HepG2 (cell line): ENCODE results near the gene SETD1A. TPM values are rescaled to one million over a fixed set of nuclear protein-coding genes. Genes with fewer than 3 reads are reported as not detected.

Experiments used
- HES4 ChIP-seq: sonication (generic); formaldehyde crosslinking; IDR thresholded peaks from 2 replicates; pipeline ENCODE4 v1.9.0; 2021; ENCODE audit warnings: mild to moderate bottlenecking, missing genetic modification reagents, borderline replicate concordance
- HMG20B ChIP-seq: conservative IDR thresholded peaks from 2 replicates; pipeline ENCODE4 v1.6.1; 2016; ENCODE audit warnings: missing genetic modification reagents, missing compliant biosample characterization
- HNF4G ChIP-seq, 2 experiments: sonication (generic) in 1 of 2; formaldehyde crosslinking in 1 of 2; IDR thresholded peaks; 2 replicates each; pipeline versions ENCODE4 v1.4.0 to v1.6.1; 2011 to 2020; ENCODE audit warnings: borderline replicate concordance in 2 of 2, low read depth in 2 of 2, mild to moderate bottlenecking in 2 of 2, low read length in 1 of 2, missing genetic modification reagents in 1 of 2, moderate library complexity in 1 of 2
- KLF11 ChIP-seq: IDR thresholded peaks from 2 replicates; pipeline ENCODE4 v1.6.1; 2016; ENCODE audit warnings: missing compliant biosample characterization
- PPARG ChIP-seq: conservative IDR thresholded peaks from 2 replicates; pipeline ENCODE4 v1.6.1; 2016; ENCODE audit warnings: missing biosample characterization, missing genetic modification reagents
- PTBP1 ChIP-seq: fragments of 200-400 bp; formaldehyde crosslinking; IDR thresholded peaks from 2 replicates; pipeline ENCODE4 v1.6.1; 2018; ENCODE audit warnings: low read length, low read depth; ENCODE audit not compliant: poor library complexity, severe bottlenecking
- RBM22 ChIP-seq: fragments of 200-400 bp; formaldehyde crosslinking; optimal IDR thresholded peaks from 2 replicates; pipeline ENCODE3; 2017; ENCODE audit warnings: mild to moderate bottlenecking, low read length, moderate library complexity
- SCMH1 ChIP-seq: sonication (generic); formaldehyde crosslinking; IDR thresholded peaks from 2 replicates; pipeline ENCODE4 v1.9.0; 2021; ENCODE audit warnings: missing genetic modification reagents, mild to moderate bottlenecking, borderline replicate concordance
- SNAI1 ChIP-seq: sonication (generic); formaldehyde crosslinking; IDR thresholded peaks from 2 replicates; pipeline ENCODE4 v1.5.0; 2020; ENCODE audit warnings: mild to moderate bottlenecking, missing genetic modification reagents, borderline replicate concordance
- SP140L ChIP-seq: sonication (generic); formaldehyde crosslinking; IDR thresholded peaks from 2 replicates; pipeline ENCODE4 v1.4.0; 2020; ENCODE audit warnings: missing genetic modification reagents, borderline replicate concordance
- U2AF1 ChIP-seq: fragments of 200-400 bp; formaldehyde crosslinking; optimal IDR thresholded peaks from 2 replicates; pipeline ENCODE3; 2017; ENCODE audit warnings: mild to moderate bottlenecking, low read depth, low read length
- ZNF232 ChIP-seq: sonication (generic); formaldehyde crosslinking; IDR thresholded peaks from 2 replicates; pipeline ENCODE4 v1.4.0; 2020; ENCODE audit warnings: missing genetic modification reagents, borderline replicate concordance
- ZNF550 ChIP-seq: sonication (generic); formaldehyde crosslinking; IDR thresholded peaks from 2 replicates; pipeline ENCODE4 v1.4.0; 2020; ENCODE audit warnings: mild to moderate bottlenecking, missing genetic modification reagents, borderline replicate concordance
- ZNF749 ChIP-seq: sonication (generic); formaldehyde crosslinking; IDR thresholded peaks from 2 replicates; pipeline ENCODE4 v1.8.0; 2022; ENCODE audit warnings: mild to moderate bottlenecking, missing genetic modification reagents, moderate library complexity, borderline replicate concordance
- ZNF792 ChIP-seq: IDR thresholded peaks from 2 replicates; pipeline ENCODE4 v1.6.1; 2016
- polyA plus RNA-seq, 8 experiments: library from polyadenylated mRNA; depleted of rRNA in 3 of 8; stranded (reverse) in 7 of 8; unstranded in 1 of 8; fragments of >200 nt; fragmentation: Illumina TruSeq in 4 of 8; extraction: Trizol in 4 of 8; gene quantifications; 2 replicates each; pipeline versions ENCODE4 v1.2.1 to v1.2.3, GENCODE V29; 2011 to 2016; ENCODE audit warnings: low read depth in 4 of 8, missing spikeins in 1 of 8, mixed read lengths in 1 of 8; ENCODE audit not compliant: insufficient read depth in 1 of 8
- total RNA-seq, 5 experiments: library from RNA; depleted of rRNA; stranded (reverse); fragments of >200 nt; fragmentation: Illumina TruSeq; extraction: Trizol; gene quantifications; 2 replicates each; pipeline ENCODE4 v1.2.3, GENCODE V29; 2016; ENCODE audit warnings: low read depth in 1 of 5
- TF ChIP-seq, protein P1 (sequence below), 2 experiments: fragments of 450-650 bp in 1 of 2; sonication (generic) in 1 of 2; formaldehyde crosslinking in 1 of 2; IDR thresholded peaks; 2 replicates each; pipeline versions ENCODE4 v1.6.1 to v1.8.0; 2016 to 2022; ENCODE audit warnings: antibody characterized with exemption in 1 of 2, mild to moderate bottlenecking in 1 of 2, missing genetic modification reagents in 1 of 2
- TF ChIP-seq, protein P2 (sequence below): sonication (generic); formaldehyde crosslinking; IDR thresholded peaks from 2 replicates; pipeline ENCODE4 v1.9.0; 2021; ENCODE audit warnings: missing genetic modification reagents, borderline replicate concordance

Gene SETD1A
- total and polyA plus RNA-seq, 2 of the 13 experiments (the other 11 are each of a cell fraction or from before 2014, with no cell fraction given), result 3.8 to 5.6 TPM

DNA sequence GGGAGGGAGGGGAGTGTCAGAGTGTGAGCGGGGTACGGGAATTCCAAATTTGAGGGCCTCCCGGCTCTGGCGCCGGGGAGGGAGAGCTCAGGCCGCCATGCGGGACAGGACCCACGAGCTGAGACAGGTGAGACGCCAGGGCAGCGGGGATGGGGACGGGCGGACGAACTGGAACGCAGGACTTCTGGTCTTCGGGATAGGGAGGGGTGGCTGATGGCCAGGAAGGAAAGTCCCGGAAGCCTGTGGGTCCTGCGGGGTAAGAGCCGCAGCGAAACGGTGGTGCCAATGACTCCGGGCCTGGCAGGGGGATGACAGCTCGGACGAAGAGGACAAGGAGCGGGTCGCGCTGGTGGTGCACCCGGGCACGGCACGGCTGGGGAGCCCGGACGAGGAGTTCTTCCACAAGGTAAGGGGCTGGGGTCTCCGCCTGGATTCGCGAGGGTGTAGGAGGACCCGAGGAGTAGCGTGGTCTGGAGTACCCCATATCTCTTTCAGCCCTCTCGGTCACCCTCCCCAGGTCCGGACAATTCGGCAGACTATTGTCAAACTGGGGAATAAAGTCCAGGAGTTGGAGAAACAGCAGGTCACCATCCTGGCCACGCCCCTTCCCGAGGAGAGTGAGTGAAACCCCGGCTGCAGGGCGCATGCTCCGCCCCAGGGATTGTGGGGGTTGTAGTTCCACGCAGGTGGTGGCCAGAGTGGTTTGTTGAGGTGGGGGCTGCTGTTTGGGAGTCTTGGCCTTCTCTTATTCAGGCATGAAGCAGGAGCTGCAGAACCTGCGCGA lies 76.3 kb downstream of the SETD1A start (continued):
- 0 out of 2 replicates have a peak, but pooled peaks have one; percentile 70 for TF ChIP-seq HES4 (CRISPR knock-in tag)
- no peak for TF ChIP-seq PTBP1
- peak; percentile 20 for TF ChIP-seq KLF11 (CRISPR knock-in tag)
- no peak for TF ChIP-seq SCMH1 (CRISPR knock-in tag)
- TF ChIP-seq HMG20B (CRISPR knock-in tag), result no peak
- TF ChIP-seq, protein P1, sequence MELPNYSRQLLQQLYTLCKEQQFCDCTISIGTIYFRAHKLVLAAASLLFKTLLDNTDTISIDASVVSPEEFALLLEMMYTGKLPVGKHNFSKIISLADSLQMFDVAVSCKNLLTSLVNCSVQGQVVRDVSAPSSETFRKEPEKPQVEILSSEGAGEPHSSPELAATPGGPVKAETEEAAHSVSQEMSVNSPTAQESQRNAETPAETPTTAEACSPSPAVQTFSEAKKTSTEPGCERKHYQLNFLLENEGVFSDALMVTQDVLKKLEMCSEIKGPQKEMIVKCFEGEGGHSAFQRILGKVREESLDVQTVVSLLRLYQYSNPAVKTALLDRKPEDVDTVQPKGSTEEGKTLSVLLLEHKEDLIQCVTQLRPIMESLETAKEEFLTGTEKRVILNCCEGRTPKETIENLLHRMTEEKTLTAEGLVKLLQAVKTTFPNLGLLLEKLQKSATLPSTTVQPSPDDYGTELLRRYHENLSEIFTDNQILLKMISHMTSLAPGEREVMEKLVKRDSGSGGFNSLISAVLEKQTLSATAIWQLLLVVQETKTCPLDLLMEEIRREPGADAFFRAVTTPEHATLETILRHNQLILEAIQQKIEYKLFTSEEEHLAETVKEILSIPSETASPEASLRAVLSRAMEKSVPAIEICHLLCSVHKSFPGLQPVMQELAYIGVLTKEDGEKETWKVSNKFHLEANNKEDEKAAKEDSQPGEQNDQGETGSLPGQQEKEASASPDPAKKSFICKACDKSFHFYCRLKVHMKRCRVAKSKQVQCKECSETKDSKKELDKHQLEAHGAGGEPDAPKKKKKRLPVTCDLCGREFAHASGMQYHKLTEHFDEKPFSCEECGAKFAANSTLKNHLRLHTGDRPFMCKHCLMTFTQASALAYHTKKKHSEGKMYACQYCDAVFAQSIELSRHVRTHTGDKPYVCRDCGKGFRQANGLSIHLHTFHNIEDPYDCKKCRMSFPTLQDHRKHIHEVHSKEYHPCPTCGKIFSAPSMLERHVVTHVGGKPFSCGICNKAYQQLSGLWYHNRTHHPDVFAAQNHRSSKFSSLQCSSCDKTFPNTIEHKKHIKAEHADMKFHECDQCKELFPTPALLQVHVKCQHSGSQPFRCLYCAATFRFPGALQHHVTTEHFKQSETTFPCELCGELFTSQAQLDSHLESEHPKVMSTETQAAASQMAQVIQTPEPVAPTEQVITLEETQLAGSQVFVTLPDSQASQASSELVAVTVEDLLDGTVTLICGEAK (IDR thresholded peaks at IDR 0.05), result no peak
- TF ChIP-seq, protein P1 (CRISPR knock-in tag; IDR thresholded peaks at IDR 0.05), result peak; percentile 44; the same call in 1 of the 2 replicates
- TF ChIP-seq ZNF550 (CRISPR knock-in tag), result no peak
- TF ChIP-seq U2AF1, result no peak
- TF ChIP-seq, protein P2, sequence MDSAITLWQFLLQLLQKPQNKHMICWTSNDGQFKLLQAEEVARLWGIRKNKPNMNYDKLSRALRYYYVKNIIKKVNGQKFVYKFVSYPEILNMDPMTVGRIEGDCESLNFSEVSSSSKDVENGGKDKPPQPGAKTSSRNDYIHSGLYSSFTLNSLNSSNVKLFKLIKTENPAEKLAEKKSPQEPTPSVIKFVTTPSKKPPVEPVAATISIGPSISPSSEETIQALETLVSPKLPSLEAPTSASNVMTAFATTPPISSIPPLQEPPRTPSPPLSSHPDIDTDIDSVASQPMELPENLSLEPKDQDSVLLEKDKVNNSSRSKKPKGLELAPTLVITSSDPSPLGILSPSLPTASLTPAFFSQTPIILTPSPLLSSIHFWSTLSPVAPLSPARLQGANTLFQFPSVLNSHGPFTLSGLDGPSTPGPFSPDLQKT (CRISPR knock-in tag), result no peak
- peak; percentile 88; the same call in 1 of the 2 replicates for TF ChIP-seq ZNF232 (CRISPR knock-in tag)
- TF ChIP-seq ZNF749 (CRISPR knock-in tag), result no peak
- no peak for TF ChIP-seq RBM22
- TF ChIP-seq ZNF792 (CRISPR knock-in tag), result peak; percentile 73; the same call in 1 of the 2 replicates
- TF ChIP-seq PPARG (CRISPR knock-in tag), result 0 out of 2 replicates have a peak, but pooled peaks have one; percentile 24
- TF ChIP-seq SNAI1 (CRISPR knock-in tag), result peak; percentile 81; the same call in 1 of the 2 replicates
- peak; percentile 74 for TF ChIP-seq HNF4G (IDR thresholded peaks at IDR 0.05; ENCODE audit: borderline replicate concordance, low read depth, low read length)
- TF ChIP-seq HNF4G (CRISPR knock-in tag; IDR thresholded peaks at IDR 0.05; ENCODE audit: borderline replicate concordance, low read depth), result peak; percentile 12; the same call in 1 of the 2 replicates
- peak; percentile 53; the same call in 1 of the 2 replicates for TF ChIP-seq SP140L (CRISPR knock-in tag)
